Fibroblast of skin of back (primary cell): ENCODE data around the gene TOMM40L.

ENCODE experiments used
- DNase-seq: peaks from one replicate; pipeline ENCODE4 v3.0.0-alpha.2; 2013

Gene TOMM40L

DNA sequence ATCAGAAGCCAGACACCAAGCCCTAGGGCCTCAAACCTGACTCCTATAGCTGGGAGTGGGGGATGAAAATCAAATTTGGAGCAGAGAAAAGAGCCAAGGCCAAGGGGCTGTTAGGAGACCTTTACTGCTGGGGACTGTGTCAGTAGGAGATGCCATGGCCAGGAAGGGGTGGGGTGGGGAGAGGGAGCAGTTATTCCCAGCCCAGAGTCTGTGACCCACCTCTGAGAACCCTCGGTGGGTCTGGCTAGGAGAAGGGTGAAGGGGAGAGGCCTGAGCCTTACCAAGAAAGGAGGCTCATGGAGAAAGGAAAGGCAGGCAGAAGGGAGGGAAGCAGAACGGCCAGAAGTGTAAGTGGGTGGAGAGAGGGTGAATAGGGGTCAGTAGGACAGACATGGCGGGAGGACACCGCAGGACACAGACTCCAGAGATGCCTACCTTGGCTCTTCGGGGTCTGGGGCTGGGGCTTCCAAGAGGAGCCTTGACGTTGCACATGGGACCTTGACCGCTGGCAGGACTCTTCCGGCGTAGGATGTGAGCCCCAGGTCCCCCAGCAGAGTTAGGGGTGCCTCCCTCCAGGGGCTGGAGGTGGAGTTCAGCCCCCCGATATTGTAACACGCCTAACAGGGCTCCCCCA is 28.2 kb upstream of the TOMM40L start:
- DNase-seq = no peak

- DNase-seq = peak; percentile 54
Measured at GRCh38 chr1:161198194-161198896, 27.5 kb upstream of the TOMM40L start.

- peak; percentile 97 for DNase-seq
Measured at GRCh38 chr1:161198897-161199431, 26.9 kb upstream of the TOMM40L start, which contains the start of gene ADAMTS4. ADAMTS4 (minus strand) TSS chr1:161199054; CDS start chr1:161198627, 427 bp downstream.

- DNase-seq = no peak
Measured at GRCh38 chr1:161199506-161200139, 26.2 kb upstream of the TOMM40L start.

DNA sequence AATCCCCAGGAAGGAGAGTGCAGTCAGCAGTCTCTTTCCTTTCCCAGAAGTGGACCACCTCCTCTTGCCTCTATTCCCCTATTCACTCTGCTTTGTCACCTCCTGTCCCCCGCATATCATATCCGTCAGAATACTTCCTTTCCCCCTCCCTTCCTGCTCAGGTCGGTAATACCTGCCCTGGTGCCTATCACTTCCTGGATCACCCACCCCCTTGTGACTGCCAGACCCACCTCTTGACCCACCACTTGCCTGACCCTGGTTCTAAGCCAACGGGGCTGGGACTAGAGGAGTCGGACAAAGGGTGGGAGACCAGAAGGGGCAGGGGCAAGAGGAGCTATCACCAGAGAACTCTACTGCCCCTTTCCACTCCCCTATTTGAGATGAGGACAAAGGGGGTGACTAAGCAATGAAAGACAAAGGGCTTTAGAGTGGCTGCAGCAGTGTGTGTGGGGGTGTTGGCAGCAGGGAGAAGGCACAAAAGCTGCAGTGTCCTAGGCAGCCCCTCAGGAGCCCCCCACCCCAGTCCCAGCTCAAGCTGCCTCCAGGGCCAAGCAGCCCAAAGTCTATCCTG is 25.4 kb upstream of the TOMM40L start:
- DNase-seq = no peak

- peak; percentile 62 for DNase-seq
Measured at GRCh38 chr1:161200992-161201835, 24.6 kb upstream of the TOMM40L start.

DNA sequence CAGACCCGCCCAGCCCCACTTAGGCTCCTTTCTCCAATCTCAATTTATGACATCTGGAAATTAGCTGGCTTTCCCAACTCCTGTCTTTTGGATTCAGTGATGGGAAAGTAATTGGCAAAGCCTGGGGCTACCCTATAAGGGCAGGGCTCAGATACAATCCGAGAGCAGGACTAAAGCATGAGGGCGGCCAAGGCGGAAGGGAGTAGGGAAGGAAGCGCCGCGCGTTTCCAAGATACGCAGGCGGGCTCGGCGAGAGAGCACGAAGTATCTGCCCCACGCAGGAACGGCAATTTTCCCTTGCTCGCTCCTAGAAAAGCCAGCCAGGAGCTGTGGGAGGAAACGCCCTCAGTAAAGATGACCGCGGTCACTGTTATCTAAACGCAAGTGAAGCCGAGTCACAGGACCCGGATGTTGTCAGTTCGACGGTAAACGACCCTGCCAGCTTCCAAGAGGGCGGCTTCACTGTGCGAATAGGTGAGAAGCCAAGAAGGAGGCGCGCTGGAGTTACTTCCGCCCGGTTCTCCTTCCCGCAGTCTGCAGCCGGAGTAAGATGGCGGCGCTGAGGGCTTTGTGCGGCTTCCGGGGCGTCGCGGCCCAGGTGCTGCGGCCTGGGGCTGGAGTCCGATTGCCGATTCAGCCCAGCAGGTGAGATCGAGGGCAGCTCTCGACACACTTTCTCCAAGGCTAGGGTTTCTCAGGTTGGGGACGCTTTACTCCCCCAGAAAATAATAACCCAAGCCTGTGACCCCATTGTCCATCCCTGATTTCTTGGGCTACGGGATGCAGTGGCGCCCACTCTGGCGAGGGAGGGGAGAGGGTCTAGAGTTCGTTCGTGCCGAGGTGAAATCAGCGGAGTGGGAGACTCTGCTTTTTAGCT is 23.8 kb upstream of the TOMM40L start, which contains the start of gene NDUFS2:
Gene NDUFS2, plus strand, starts transcription at position 532 of the 877 bp plus-strand sequence. Its CDS starts 19 bp downstream, at position 551.
- peak; percentile 99 for DNase-seq

GRCh38 chr1:161206411-161207140 is 19.3 kb upstream of the TOMM40L start:
- no peak for DNase-seq

DNA sequence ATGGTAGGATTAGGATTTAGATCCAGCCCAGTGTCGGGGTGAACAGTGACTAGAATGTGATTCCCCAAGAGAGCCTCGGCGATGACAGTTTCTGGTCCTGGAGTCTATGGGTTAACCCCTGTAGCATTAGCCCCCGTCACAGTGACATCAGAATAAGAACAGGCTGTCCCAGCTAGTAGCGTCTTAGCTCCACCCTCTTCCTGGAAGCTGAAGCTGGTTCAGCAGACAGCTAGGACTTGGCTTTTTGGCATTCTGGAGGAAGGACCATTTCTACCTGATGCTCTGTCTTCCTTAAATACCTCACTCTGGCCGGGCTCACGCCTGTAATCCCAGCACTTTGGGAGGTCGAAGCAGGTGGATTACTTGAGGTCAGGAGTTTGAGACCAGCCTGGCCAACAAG is 18.7 kb upstream of the TOMM40L start:
- DNase-seq = no peak

DNA sequence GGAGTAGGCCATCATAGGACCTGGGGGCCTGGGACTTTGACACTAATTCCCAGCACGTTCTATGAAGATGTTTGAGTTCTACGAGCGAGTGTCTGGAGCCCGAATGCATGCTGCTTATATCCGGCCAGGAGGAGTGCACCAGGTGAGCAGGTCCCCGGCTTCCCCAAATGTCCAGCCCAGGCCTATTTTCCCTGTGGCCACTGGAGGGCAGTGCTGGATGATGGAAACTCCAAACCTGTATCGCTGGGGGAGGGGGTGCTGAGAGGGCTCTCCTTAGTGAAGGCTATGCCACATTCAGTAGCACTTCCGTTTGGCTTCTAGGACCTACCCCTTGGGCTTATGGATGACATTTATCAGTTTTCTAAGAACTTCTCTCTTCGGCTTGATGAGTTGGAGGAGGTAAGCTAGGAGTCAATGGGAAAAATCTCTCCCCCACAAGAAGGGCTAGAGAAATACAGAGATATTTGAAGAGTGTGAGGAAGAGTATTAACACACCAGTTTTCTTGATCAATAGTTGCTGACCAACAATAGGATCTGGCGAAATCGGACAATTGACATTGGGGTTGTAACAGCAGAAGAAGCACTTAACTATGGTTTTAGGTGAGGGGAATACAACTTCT is 16.0 kb upstream of the TOMM40L start:
- peak; percentile 72 for DNase-seq

- DNase-seq = no peak
Measured at GRCh38 chr1:161214369-161214768, 11.5 kb upstream of the TOMM40L start.

DNA sequence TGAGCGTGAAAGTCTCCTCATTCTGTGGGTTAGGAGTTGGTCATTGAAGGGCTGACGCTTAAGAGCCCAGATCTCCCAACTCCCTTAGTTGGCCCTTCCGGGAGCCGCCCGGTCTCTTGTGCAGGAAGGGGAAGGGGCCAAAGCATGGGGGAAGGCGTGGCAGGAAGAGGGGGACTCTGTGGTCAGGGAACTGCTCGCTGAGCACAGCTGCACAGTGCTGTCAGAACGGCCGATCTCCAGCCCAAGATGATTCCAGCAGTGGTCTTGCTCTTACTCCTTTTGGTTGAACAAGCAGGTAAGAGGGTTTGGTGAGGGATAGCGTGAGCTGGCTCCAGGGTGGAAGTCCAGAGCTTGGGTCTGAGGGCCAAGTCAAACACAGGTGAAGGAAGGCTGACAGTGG is 10.8 kb upstream of the TOMM40L start, which contains the start of gene FCER1G:
Gene FCER1G, plus strand, starts transcription at position 220 of the 400 bp plus-strand sequence. Its CDS starts 27 bp downstream, at position 247.
- DNase-seq = no peak

GRCh38 chr1:161216945-161217712 is 8.7 kb upstream of the TOMM40L start:
- DNase-seq = peak; percentile 33

DNA sequence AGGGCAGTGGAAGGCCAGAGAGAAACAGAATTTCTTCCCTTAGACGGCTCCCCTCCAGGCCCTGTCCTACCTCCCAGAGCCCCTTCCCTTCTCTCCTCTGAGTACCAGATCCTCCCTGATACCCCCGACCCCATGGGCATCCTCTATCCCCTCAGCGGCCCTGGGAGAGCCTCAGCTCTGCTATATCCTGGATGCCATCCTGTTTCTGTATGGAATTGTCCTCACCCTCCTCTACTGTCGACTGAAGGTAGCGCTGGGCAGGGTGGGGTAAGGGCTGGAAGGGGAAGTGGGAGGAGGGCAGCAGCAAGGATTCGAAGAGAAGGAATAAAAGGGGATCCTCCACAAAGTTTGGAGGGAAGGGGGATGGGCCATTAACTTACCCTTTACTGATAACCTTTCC is 8.0 kb upstream of the TOMM40L start:
- DNase-seq = no peak

- no peak for DNase-seq
Measured at GRCh38 chr1:161218301-161219077, 7.4 kb upstream of the TOMM40L start.

DNA sequence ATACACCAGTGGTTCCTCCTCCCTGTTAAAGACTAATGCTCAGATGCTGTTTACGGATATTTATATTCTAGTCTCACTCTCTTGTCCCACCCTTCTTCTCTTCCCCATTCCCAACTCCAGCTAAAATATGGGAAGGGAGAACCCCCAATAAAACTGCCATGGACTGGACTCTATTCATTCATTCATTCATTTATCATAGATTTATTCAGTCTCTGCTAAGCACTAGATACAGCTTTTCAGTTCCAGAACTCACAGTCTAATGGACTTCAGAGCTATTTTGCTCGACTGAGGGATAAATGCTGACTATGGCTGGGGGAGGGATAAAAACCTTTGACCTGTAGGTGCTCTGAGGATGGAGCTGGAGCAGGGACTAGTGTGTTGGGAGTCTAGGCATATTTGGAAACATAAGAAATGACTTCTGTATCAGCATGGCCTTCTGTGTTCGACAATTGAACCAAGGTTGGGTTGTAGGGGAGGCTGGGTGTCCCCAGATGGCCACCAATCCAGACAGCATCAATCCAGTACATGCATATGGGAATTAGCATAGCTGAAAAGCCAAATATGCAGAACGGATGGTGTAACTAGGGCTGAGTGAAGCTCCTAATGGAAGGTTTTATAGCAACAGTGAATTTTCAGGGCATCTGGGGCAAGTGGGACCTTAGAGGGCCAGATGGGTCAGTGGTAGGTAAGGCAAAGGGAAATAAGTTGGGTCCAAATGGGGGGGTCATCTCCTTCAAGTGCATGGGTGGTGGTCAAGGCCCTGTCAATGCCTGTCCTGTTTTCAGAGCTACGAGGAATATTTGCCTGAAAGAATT is 6.6 kb upstream of the TOMM40L start:
- DNase-seq = no peak

- DNase-seq = no peak
Measured at GRCh38 chr1:161220002-161220401, 5.9 kb upstream of the TOMM40L start.
